Upper lobe of left lung (tissue), 4 donors: ENCODE results near the gene MRPL43.

ENCODE experiments used
- CTCF ChIP-seq, 6 experiments: fragments of 450-650 bp in 4 of 6; fragments of 200-600 bp in 2 of 6; sonication (generic) in 2 of 6; IDR thresholded peaks; one replicate each; pipeline ENCODE4 v1.5.1; 2016 to 2019; ENCODE audit warnings: antibody characterized with exemption in 6 of 6
- EP300 ChIP-seq, 4 donors: sonication (generic); formaldehyde crosslinking; IDR thresholded peaks; one replicate each; pipeline ENCODE4 v1.5.1; 2017; ENCODE audit warnings: antibody characterized with exemption in 4 of 4, control low read depth in 2 of 4
- POLR2A ChIP-seq, 4 donors: fragments of 450-650 bp; IDR thresholded peaks; one replicate each; pipeline ENCODE4 v1.5.1; 2016 to 2017; ENCODE audit warnings: antibody characterized with exemption in 4 of 4, mild to moderate bottlenecking in 2 of 4

GRCh38 chr10:100999742-101000126, 12.4 kb upstream of the MRPL43 start, which contains the start of gene LZTS2:
- TF ChIP-seq POLR2A (IDR thresholded peaks at IDR 0.05): no peak
- TF ChIP-seq CTCF (IDR thresholded peaks at IDR 0.05): no peak
- no peak for TF ChIP-seq EP300 (IDR thresholded peaks at IDR 0.05)
